HG03066 (cell line): Measurements from ENCODE around the gene COX6B1.
"Not testable (repeated sequence)": the region's sequence is repeated elsewhere in the genome, so short reads cannot be mapped to it uniquely, and the experiment has no call there.

Experiments
- ATAC-seq: cut with Tn5 transposase; IDR thresholded peaks from one replicate; pipeline ENCODE4 v1.9.1; 2021; ENCODE audit warnings: low read depth; ENCODE audit not compliant: unreplicated experiment

COX6B1 gene

GRCh38 chr19:35648017-35648961 lies at the start of gene COX6B1:
Gene COX6B1, plus strand, starts transcription at chr19:35648323. Its CDS starts 2,921 bp downstream, at chr19:35651244.
- ATAC-seq = peak; percentile 54

GRCh38 chr19:35601971-35602370 lies 46.2 kb upstream of the COX6B1 start:
- no peak for ATAC-seq

- ATAC-seq = not testable (repeated sequence)
Observed at GRCh38 chr19:35604436-35604835, 43.7 kb upstream of the COX6B1 start.

DNA sequence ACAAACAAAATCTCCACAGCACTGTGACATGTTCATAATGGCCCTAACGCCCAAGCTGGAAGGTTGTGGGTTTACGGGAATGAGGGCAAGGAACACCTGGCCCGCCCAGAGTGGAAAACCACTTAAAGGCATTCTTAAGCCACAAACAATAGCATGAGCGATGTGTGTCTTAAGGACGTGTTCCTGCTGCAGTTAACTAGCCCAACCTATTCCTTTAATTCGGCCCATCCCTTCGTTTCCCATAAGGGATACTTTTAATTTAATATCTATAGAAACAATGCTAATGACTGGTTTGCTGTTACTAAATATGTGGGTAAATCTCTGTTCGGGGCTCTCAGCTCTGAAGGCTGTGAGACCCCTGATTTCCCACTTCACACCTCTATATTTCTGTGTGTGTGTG lies 41.0 kb upstream of the COX6B1 start:
- not testable (repeated sequence) for ATAC-seq

DNA sequence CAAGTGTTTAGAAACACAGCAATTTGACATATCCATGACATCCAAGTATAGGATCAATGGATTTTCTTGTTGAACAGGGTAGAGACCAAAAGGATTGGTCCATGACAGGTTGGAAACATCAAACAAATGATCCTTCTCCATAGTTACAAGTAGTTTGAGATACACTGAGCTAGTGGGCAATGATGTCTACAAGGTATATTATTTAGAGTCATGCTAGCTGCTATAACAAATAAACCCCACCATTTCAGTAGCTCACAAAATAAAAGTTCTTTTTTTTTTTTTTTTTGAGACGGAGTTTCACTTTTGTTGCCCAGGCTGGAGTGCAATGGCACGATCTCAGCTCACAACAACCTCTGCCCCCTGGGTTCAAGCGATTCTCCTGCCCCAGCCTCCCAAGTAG lies 40.5 kb upstream of the COX6B1 start:
- no peak for ATAC-seq

DNA sequence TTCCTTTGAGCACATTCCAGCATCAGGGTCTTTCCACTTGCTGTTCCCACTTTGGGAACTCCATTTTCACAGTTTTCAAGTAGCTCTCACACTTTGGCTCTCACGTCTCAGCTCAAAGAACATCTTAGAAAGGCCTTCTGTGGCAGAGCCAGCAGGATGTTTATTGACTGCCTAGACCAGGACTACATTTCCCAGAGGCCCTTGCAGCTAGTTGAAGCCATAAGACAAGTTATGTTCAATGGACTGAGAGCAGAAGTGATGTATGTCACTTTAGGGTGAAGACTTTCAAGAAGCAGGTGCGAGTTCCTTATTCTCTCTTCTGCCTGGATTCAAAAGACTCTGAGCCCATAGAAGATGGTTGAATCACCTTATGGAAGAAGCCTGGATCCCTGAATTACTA lies 39.9 kb upstream of the COX6B1 start:
- ATAC-seq = no peak

DNA sequence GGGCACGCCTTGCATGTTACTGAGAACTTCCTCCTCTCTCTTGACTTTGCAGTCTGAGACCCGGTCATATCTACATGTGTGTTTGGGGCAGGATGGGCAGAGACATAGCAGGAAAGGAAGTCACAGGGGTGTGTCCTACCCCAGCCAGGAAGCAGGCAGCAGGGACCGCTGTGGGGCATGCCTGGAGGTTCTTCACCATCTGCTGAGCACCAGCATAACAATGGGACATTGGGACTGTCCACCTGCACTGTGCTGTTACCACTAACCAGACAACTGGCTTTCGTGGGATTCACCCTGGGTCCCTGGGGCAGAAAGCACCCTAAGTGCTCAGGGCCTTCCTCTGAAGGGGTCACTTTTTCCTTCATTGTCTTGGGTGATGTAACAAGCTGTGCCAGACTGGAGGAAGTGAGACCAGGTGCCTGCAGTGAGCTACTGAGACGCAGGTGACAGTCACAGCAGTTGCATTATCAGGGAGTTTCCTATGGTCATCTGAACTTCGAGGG lies 38.2 kb upstream of the COX6B1 start:
- no peak for ATAC-seq

- no peak for ATAC-seq
Observed at GRCh38 chr19:35612224-35612558, 35.9 kb upstream of the COX6B1 start.

- peak; percentile 88 for ATAC-seq
Observed at GRCh38 chr19:35612559-35613321, 35.4 kb upstream of the COX6B1 start, which contains the start of gene HAUS5. Gene HAUS5, plus strand, starts transcription at chr19:35612735. Its CDS starts 60 bp downstream, at chr19:35612795.

- no peak for ATAC-seq
Observed at GRCh38 chr19:35613574-35613973, 34.5 kb upstream of the COX6B1 start.

DNA sequence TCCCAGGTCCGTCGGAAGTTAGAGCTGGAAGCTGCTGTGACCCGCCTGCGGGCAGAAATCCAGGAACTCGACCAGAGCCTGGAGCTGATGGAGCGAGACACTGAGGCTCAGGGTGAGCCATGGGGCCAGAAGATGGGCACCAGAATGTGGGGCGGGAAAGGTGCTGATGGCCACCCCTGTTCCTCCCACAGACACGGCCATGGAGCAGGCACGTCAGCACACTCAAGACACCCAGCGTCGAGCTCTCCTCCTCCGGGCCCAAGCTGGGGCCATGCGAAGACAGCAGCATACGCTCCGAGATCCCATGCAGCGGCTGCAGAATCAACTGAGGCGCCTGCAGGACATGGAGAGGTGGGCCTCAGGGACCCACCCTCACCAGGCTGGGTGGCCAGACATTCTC lies 33.1 kb upstream of the COX6B1 start:
- no peak for ATAC-seq

DNA sequence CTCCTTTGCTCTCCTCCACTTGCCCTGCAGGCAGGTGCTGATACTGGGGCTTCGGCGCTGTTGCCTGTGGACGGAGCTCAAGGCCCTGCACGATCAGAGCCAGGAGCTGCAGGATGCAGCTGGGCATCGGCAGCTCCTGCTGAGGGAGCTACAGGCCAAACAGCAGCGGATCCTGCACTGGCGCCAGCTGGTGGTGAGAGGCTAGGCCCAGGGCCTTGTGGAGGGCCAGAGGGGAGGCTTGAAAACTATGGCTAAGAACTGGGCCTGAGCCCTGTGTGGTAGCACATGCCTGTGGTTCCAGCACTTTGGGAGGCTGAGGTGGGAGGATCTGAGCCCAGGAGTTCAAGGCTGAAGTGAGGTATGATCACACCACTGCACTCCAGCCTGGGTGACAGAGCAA lies 29.3 kb upstream of the COX6B1 start:
- ATAC-seq = no peak

DNA sequence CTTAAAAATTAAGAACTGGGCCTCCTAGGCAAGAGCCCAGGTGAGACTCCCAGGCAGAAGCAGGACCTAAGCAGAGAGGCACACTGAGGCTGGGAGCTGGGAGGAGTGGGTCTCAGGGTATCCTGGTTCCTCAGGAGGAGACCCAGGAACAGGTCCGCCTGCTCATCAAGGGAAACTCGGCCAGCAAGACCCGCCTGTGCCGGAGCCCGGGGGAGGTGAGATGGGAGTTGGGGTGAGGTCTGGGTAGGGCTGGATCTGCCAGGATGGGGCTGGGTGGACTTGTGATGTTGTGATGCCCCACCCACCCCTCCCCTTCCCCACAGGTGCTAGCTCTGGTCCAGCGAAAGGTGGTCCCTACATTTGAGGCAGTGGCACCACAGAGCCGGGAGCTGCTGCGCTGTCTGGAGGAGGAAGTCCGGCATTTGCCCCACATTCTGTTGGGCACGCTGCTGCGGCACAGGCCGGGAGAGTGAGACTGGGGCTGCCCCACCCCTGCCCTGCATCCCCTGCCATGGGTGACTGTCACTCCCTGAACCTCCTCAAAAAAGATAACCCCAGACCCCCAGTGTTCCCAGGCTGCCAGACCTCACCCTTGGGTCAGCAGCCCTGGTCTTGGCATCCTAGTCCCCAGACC lies 28.7 kb upstream of the COX6B1 start:
- ATAC-seq = no peak

DNA sequence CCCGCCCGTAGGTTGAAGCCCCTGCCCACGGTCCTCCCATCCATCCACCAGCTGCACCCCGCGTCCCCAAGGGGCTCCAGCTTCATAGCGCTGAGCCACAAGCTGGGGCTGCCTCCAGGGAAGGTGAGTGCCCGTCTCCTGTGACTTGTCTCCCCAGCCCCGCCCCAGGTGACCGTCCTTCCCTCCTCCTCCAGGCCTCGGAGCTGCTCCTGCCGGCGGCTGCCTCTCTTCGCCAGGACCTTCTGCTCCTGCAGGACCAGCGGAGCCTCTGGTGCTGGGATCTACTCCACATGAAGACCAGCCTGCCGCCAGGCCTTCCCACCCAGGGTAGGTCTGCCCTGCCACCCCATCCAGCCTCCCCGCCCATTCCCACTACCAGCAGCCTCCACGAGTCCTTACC lies 28.1 kb upstream of the COX6B1 start:
- no peak for ATAC-seq

GRCh38 chr19:35621708-35622107 lies 26.4 kb upstream of the COX6B1 start:
- no peak for ATAC-seq

DNA sequence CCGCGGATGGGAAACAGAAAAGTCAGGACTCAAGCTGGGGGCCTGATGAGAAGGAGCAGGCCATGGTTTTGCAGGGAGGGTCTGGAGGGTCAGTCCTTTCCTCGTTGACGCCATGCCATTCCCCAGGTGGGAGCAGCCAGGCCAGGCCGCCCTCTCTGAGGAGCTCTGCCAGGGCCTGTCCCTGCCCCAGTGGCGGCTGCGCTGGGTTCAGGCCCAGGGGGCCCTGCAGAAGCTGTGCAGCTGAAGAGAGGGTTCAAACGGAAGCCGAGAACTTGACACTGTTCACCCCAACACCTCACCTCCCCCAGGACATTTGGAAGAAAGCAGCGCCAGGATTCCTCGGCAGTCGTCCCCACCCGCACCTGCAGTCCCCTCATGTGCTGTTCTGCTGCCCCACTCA lies 25.4 kb upstream of the COX6B1 start:
- ATAC-seq = no peak

GRCh38 chr19:35623327-35624010 lies 24.7 kb upstream of the COX6B1 start:
- ATAC-seq = no peak

DNA sequence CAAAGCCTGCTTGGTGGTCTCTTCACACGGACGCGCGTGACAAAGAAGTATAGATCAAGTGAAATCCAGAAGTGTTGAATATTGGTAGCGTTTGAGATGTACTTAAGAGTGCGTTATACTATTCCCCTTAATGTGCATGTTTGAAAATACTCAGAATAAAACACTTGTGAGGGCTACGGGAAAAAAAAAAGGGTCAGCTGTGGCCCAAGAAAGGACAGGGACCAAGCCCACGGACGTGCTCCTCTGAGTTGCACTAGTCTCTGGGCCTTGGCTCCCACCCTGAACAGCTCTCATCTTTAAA lies 19.9 kb upstream of the COX6B1 start:
- no peak for ATAC-seq

DNA sequence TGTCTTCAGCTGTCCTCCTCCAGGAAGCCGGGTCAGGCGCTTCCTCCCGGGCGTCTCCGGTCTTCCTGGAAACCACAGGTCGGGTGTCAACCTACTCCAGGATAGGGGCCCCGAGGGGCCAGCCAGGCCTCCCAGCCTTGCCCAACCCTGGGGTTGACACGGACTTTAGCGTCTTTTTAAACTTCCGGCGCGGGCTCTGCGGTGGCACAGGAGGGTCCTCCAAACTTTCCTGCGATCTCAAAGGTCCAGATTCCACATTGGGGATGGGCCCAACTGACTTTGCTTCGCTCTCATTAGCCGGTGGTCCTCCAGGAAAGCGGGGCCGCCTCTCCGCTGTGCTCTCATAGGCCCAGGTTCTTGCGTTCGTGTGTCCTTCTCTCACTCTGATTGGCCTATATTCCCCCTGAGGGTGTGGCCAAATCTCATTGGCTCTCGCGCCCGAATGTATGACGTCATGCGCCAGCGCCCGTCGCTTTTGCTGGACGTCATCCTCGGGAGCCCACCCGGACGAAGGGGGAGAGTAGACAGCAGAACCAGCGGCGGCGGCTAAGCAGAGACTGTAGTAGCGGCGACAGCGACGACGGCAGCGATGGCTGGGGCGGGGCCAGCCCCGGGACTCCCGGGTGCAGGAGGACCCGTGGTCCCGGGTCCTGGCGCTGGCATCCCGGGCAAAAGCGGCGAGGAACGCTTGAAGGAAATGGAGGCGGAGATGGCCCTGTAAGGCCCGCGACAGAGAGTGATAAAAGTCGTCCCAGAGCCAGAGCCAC lies 19.4 kb upstream of the COX6B1 start, which contains the start of gene RBM42:
TSS of gene RBM42 (plus strand) at position 472 of the 767 bp plus-strand sequence. CDS start at position 590, 118 bp downstream.
- peak; percentile 95 for ATAC-seq

DNA sequence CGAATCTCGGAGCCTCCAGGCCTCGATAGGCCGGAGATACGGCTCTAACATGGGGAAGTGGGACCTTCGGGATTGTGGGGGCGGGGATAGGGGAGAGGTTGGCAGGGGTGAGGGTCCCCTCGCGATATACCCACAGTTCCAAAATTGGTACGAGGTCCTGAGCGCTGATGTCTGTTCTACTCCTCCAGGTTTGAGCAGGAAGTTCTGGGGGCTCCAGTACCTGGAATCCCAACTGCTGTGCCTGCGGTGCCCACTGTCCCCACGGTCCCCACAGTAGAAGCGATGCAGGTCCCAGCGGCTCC lies 18.8 kb upstream of the COX6B1 start:
- ATAC-seq = no peak
